8988T (cell line): Measurements from ENCODE around the gene SPACA1.
"Not testable (repeated sequence)": the region's sequence is repeated elsewhere in the genome, so short reads cannot be mapped to it uniquely, and the experiment has no call there.

ENCODE experiments used
- DNase-seq: peaks from one replicate; pipeline ENCODE4 v3.0.0; 2011

Gene SPACA1, protein sequence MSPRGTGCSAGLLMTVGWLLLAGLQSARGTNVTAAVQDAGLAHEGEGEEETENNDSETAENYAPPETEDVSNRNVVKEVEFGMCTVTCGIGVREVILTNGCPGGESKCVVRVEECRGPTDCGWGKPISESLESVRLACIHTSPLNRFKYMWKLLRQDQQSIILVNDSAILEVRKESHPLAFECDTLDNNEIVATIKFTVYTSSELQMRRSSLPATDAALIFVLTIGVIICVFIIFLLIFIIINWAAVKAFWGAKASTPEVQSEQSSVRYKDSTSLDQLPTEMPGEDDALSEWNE

DNA sequence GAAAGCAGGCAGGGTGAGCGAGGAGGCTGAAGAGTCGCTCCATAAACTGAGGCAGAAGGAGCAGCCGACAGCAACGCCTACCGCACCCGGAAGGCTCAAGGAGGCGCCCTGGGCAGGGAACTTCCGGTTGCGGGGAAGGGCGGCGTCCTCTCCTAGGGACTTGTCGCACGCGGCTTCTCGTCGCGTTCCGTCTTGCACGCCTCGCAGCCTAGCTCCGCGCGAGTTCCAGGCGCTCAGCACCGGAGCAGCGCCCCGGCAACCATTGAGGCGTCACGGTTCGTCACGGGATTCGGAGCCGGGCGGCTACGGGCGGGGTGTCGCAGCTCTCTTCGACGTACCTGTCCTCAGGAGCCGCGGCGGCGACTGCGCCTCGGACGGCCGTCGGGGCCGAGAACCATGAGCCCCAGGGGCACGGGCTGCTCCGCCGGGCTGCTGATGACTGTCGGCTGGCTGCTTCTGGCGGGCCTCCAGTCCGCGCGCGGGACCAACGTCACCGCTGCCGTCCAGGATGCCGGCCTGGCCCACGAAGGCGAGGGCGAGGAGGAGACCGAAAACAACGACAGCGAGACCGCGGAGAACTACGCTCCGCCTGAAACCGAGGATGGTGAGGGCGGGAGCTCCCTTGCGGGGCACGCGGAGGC is at the start of gene SPACA1:
TSS of gene SPACA1 (plus strand) at position 332 of the 641 bp plus-strand sequence. CDS start at position 397, 65 bp downstream.
- DNase-seq: no peak

DNA sequence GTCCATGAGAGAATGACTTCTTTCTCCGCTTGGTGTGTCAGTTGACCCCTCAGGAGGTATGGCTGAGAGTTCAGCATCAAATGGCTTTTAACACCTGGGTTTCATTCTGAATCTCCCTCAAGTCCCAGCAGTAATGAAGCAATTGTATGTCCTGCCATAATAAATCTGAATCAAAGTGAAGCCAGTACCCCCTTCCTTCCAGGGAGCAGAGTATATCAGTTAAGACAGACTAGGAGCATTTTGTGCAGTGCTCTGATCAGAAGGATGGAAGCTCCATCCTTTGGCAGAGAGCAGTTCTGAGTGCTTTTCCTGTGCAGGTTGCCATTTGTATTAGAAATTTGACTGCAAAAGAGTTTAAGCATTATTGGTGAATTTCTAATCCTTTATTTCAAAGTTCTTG is 46.9 kb upstream of the SPACA1 start:
- no peak for DNase-seq

DNA sequence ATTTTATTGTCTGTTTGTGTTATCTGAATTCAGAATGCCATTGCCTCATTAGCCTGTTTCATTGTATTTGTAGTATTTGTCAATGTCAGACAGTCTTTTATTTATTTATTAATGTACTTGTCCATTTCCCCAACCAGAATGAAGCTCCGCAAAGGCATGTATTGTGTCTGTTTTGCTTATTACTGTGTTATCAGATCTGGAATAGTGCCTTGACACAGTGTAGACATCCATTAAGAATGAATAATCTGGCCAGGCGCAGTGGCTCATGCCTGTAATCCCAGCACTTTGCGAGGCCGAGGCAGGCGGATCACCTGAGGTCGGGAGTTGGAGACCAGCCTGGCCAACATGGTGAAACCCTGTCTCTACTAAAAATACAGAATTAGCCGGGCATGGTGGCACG is 46.4 kb upstream of the SPACA1 start:
- not testable (repeated sequence) for DNase-seq

DNA sequence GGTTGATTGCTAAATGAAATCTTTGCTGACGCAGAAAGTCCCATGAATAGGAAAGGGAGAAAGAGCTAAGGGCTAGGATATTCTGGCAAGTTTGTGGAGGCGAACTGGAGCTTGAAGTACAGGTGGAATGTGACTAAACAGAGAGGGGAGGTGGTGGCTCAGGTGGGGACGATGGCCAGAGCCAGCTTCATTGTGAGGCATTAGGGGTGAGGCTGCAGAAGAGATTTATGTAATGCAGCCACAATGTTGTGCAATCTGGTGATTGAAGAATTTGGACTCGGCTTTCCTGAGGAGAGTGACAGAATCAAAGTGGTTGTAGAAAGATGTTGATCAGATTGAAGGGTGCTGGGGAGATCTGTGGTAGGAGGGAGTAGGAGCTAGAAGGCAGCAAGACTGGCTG is 42.9 kb upstream of the SPACA1 start:
- no peak for DNase-seq

DNA sequence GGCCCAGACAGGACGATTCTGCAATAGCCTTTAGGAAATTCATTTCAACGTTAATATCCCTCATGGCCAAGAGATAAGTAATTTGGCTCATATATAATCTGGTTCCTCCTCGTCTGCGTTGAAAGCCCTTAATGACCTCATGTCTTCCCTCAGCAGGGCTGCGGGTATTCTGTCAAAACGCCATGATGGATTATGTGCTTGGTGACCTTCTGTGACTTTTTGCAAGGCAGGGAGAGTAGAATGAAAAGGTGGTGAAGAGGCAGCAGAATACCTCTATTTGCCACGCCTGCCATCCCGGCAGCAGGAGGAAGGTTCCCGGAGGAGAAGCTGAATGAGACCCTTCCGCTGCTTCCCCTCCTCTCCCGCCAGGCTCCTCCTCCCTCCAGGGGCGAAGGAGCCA is 41.1 kb upstream of the SPACA1 start:
- DNase-seq: no peak

DNA sequence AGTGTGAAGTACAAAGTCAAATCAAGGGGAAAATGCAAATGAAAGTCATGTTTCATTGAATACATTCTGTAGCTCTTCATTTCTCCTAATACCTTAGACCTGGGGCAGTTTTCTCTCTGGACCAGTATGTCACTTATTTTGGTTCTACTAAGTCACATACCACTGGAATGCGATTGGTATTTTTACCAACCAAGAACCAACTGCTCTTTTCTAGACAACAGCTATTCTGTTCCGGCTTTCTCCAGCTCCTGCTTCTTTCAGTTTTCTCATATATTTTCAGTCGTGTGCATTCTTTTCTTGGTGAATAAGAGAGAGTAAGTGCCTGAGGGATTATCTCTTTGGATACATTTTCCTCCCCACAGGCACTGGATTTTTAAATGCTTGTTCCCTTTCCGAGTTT is 39.2 kb upstream of the SPACA1 start:
- no peak for DNase-seq

DNA sequence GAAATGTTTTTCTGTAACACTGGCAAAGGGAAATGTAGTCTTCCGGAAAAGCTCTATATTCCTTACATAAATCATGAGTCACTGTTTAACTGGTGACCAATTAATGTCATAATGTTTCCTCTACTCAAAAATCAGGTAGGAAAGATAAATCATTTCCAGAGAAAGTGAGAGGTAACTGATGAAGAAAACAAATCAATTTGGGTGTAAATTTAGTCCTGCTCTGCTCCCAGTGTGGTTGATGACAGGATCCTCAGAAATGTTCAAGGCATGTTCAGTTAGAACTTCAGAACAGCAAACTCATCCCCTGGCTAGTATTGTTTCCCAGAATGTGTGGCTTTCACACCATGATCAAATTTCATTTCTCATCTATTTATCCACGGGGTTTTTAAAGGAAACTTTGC is 38.8 kb upstream of the SPACA1 start:
- no peak for DNase-seq

DNA sequence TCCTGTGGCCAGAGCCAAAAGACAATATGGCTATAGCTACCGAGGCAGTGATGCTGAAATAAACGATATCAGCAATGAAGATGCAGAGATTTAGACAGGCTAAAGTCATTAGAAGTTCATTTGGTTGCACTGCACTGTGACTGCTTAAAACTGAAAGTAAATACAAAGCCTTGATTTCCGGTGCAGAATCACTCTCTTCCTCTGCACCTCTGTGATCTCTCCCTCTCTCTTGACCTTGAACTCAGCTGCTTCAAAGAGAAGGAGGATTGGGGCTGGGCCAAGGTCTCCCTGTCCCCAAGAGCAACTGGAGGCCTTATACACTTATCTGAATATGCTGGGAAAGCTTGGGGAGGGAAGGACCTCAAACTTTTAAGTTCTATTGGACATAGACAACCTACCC is 34.6 kb upstream of the SPACA1 start:
- DNase-seq: no peak

DNA sequence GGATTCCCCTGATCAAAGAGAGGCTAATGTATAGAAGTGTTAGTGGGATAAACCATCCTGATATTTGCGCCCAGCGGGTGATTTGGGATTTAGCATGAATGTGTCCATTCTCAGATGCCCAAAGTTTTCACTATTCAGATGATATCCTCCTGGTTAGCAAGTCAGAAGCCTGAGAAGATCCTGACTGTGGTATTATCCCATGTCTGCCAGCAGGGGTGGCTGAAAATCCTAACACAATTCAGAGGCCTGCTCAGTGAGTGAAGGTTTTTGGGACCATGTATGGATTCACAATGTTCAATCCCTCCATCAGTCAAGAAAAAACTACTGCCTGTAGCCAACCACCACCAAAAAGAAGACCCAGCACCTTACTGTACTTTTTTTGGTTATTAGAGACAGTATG is 34.1 kb upstream of the SPACA1 start:
- DNase-seq: no peak

DNA sequence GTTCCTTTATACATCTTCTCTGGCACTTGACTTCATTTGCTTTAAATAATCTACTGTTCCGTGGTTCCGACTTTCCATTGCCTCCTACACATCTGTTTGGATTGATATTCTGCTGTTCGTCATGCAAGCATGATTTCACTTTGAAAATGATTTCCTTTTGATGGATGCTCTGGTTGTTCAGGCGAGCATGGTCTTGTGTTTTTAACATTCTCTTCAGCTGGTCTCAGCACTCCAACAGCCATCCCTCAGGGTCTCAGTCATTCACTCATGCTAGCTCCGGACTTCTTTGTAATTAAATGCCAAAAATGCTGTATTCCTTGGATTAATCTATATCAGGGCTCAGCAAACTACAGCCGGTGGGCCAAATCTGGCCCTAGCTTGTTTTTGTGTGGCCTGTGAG is 27.2 kb upstream of the SPACA1 start:
- no peak for DNase-seq

DNA sequence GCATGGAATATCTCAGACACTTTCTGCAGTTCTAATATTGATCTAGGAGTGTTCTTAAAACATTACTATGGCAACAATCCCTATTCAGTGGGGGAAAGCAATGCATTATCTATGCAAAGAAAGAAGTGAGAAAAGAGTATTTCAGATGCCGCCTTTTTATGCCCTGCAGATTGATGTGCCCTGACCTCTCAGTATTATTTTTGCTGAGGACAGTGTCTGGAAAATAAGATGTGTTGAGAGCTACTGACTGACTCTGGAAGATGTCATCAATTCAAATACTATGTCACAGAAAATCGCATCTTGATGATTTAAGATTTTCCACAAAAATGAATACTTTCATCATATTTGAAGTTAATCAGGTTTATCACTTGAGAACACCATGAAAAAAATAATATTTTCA is 22.9 kb upstream of the SPACA1 start:
- no peak for DNase-seq

DNA sequence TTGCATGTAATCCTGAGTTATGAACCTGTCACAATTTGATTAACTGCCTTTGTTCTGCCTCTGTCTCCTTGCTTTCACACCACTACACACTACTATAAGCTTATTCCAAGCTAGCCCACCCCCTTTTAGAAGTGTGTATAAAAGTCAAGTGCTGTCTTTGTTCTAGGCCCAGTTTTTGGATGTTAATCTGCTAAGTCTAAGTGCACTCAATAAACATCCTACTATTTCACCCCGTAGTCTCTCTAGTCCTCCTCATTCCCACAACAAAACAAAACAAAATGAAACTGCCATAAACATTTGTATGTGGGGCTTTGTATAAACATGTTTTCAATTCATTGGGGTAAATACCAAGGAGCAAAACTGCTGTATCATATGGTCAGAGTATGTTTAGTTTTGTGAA is 16.1 kb upstream of the SPACA1 start:
- DNase-seq: no peak

DNA sequence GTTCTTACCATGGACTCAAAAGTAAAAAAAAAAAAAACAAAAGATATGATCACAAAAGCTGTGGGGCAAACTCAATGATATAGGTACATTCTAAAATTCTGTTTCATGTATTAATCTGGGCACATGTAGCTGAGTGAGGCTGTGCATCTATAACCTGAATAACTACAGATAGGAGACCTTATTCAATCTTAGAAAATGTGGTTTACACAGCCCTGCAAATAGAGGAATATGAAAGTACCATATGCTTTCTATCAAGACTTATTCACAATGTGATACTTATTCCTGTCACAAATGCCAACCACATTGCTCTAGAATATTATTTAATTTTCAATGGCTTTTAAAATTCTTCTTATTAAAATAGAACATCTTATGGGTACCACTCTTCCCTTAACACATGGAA is 3.1 kb upstream of the SPACA1 start:
- DNase-seq: no peak

DNA sequence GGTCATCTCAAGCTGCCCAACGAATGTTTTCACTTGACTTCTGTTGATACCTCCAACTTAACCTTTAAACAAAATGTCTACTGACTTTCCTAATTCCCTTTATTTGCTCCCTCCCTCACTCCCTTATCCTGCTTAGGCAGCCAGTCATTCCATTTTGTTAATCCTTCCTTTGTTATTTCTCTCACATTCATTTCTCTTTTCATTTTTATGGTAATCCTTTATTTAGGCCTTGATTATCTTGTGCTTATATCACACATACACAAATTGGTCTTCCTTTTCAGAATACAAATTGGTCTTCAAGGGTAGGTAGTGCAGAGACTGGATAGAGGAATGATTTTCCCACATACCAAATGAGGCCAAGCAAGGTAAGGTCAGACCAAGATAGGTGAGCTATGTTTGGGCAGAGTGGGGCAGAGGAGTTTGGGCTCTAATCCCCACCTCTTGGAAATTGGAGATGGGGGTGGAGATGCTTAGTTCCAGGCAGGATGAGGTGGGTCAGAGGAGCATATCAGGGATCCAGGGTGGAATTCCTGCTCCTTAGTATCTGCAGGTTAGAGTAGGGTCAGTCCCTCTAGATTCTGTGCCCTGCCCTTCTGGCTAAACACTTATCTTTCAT is 2.0 kb upstream of the SPACA1 start:
- DNase-seq: no peak

DNA sequence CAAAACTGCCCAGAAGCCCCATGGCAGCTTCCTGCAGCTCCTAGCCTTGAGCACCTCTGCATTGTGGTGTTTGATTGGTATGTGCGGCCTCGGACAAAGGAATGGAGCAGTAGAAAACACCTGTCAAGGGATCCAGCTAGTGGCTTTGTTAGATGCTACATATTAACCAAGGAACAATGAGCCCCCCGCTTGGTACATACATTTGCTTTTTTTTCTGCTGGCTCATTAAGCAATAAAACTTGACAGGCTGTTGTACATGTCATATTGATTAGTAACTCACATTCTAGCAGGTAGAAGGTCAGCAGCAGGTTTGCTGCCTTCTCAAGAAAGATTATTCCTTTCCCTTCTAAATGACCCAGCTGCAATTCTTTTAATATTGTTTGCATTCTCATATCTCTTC is 937 bp downstream of the SPACA1 start:
- no peak for DNase-seq

DNA sequence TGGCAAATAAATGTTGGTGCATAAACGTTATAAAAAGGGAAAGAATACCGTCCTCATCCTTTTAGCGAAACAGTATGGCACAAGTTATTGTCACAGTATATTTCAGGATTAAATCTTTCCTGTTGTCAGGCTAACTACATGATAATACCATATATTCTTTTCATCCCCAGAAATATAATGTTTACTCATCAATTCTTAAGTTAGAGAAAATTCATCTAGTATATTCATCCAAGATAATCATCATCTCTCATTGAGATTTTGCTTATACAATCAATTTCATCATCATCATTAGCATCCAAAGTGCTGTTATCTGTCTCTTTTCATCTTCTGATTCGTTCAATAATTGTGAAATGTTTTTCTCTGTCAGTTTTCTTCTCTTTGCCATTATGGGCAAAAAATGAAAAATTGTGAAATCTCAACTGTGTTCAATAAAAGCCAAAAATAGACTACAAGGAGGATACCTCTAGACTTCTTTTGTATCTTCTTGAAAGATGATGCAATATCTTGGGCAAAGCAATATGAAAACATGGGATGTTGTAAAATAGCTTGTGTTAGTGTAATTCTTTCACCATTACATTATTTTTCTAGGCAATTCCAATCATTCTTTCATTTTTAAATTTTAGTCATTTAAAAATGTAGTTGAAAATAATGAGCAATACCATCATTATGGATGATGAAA is 2.6 kb downstream of the SPACA1 start:
- DNase-seq: no peak

DNA sequence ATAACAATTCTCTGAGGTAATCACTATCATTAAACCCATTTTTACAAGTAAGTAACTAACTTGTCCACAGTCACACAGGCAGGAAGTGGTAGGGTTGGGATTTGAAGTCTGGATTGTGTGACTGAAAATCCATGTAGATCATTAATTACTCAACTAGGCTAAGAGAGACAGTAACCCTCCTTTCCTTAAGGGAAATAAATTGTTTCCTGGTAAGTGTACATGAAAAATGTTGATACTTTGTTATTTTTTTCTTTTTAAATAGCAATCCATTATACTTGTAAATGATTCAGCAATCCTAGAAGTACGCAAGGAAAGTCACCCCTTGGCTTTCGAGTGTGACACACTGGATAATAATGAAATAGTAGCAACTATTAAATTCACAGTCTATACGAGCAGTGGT is 11.6 kb downstream of the SPACA1 start:
- no peak for DNase-seq

DNA sequence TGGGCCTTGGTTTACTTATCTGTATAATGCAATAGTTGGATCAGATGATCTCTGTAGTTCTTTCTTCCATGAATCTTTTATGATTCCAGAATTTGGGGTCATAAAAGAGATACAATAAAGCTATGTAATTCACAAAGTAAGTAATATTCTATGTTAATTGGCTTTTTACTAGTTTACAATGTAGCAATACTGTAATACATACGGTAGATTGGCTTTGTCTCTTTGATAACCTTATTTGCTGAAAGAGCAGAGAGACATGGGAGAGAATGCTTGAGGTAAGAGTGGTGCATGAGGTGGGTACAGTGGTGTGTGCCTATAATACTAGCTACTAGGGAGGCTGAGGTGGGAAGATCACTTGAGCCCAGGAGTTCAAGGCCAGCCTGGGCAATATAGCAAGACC is 14.7 kb downstream of the SPACA1 start:
- DNase-seq: no peak

DNA sequence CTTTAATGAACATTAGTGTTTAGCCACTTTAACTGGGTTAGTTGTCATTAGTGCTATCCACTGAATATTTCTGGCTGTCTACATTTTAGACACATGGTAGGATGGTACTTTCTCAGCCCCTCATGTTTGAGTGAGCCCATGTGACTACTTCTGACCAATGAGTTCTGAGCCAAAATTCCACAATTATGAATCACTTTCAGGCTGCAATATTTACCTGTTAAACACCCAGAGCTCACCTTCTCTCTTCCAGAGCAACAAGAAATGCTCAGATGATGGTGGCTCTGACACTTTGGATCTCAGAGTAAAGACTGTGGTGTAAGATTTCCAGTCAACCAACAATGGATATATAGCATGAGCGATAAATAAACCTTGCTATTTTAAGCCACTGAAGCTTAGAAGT is 24.8 kb downstream of the SPACA1 start:
- DNase-seq: no peak

DNA sequence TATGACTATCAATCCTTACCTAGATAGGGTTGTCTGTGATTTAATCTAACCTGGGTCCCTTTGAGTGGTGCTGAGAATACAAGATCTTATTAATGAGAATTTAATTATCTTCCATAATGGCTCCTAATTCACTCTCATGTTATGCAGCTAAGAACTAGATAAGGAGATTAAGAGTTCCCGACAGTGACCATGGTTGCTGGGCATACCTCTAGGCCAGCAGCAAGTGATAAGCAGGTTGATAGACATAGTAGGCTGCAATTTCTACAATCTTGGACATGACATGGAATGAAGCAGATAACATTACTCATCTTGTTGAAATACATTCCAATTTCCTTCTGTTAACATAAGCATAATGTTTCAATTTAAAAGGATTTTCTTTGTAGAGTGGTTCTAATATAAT is 27.1 kb downstream of the SPACA1 start:
- DNase-seq: no peak

DNA sequence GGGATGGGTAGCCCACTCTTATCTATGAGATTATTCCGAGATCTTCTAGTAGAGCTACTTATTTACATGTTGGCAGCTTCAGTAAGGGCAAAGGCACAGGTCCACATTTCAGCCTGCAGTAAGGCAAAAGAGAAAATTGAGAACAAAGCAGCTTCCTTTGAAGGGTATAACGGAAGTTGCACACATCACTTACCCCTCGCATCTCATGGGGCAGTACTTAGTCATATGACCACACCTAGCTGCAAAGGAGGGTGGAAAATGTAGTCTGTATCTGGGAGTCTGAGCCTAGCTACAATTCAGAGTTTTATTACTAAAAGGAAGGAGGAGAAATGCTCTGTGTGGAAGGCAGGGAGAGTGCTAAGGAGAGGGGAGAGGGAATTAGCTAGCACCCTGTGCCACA is 29.7 kb downstream of the SPACA1 start:
- no peak for DNase-seq

DNA sequence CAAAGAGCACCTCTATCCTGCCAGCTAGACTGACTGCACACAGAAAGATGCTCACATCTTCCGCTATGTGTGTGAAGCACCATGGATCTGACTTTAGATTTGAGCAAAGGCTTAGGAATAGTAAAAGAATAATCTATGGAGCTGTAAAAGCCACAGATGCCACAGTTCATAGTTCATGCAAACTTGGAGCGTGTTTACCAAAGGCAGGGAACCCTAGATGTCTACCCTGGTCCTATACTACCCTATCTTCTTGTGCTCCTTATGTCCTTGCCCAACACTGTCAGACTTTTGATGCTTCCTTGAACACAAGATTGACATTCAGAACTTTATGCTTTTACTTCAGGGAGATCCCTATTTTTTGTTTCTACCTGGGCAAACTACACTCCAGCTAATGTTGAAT is 39.2 kb downstream of the SPACA1 start:
- DNase-seq: no peak

DNA sequence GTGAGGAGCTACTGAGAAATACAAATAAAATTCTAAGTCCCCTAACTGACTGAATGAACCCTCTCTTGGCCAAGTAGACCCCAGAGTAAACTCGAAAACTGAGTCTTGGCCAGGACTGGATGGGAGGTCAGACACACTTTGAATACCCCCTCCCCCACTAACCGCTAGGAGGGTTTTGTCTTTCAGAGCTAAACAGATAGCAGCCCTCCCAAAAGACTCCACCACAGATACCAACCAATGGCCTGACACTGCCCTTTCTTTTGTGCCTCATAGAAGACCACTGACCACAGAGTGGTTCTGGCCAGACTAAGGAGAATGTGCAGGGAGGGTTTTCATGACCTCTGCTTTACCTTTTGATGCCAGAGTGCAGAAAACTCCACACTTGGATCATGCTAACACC is 42.1 kb downstream of the SPACA1 start:
- no peak for DNase-seq

DNA sequence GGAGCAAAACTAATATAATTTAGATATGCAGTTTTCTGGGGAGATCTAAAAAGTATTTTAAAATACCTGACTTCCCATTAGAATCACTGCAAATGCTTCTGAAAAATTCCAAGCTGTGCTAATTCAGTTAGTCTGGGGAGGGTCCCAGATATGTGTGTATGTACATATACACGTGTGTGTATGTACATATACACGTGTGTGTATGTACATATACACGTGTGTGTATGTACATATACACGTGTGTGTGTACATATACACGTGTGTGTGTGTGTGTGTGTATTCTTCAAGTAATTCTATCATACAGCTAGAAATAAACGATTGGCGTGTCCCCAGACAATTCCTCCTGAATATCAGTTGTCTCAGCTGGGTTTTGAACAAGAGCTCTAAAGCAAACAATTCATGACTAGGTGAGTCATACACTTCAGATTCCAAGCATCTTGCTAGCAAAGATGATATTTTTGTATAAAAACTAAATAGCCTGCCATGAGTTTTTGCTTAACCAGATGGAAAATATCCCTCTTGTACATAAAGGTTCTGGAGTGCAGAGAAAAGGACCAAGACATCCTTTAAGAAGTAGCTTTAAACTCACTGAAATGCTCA is 58.2 kb downstream of the SPACA1 start:
- no peak for DNase-seq
